Activated naive CD4-positive, alpha-beta T cell treated with anti-CD3 and anti-CD28 coated beads for 36 hours (primary cell): Measurements from ENCODE around the gene CCNA1. TPM values are rescaled to one million over a fixed set of nuclear protein-coding genes. Genes with fewer than 3 reads are reported as not detected.
A peak's percentile ranks its signal among the peaks of the same experiment; 100 is the strongest.

Experiments used
- CTCF ChIA-PET: fragments of 350-600 bp; sonication (Branson Sonifier 250); formaldehyde crosslinking; loops from one replicate; lab custom pipeline; 2021; ENCODE audit warnings: antibody characterized with exemption; lab: Charles Lee
- DNase-seq: peaks from one replicate; pipeline ENCODE4 v3.0.0-alpha.2; 2020
- H3K27ac Mint-ChIP-seq: one replicate; pipeline ENCODE4 v1.8.0; 2021; ENCODE audit warnings: mild to moderate bottlenecking, mixed read lengths
- H3K27me3 Mint-ChIP-seq: one replicate; pipeline ENCODE4 v1.8.0; 2021; ENCODE audit warnings: low read depth, mixed read lengths
- H3K36me3 Mint-ChIP-seq: one replicate; pipeline ENCODE4 v1.8.0; 2021; ENCODE audit warnings: low read depth, mixed read lengths
- H3K4me1 Mint-ChIP-seq: one replicate; pipeline ENCODE4 v1.8.0; 2021; ENCODE audit warnings: low read depth, mixed read lengths
- H3K4me3 Mint-ChIP-seq: one replicate; pipeline ENCODE4 v1.8.0; 2021; ENCODE audit warnings: mild to moderate bottlenecking, moderate library complexity, mixed read lengths
- H3K9me3 Mint-ChIP-seq: one replicate; pipeline ENCODE4 v1.8.0; 2021; ENCODE audit warnings: mixed read lengths
- intact Hi-C: fragments of 100-400 bp; cut with micrococcal nuclease; formaldehyde crosslinking; loops from one replicate; pipeline ENCODE4 v1.15.1; 2023
- total RNA-seq, 2 experiments: library from RNA; stranded (reverse); gene quantifications; one replicate each; pipeline ENCODE4 v1.2.3, GENCODE V29; 2021

CCNA1 gene
- total RNA-seq, 2 experiments from 2014 or later: 0.17 to 0.59 TPM

- H3K27me3 Mint-ChIP-seq: peaks cover 10% of the 10 kb centered on the region
- no peaks in the 10 kb centered on the region for H3K4me1 Mint-ChIP-seq
- intact Hi-C loops: no loop called here
- CTCF ChIA-PET: no interaction called here
- H3K36me3 Mint-ChIP-seq: no peaks in the 10 kb centered on the region
- H3K4me3 Mint-ChIP-seq: no peak overlapping the region
- DNase-seq: no peak
- no peaks in the 10 kb centered on the region for H3K9me3 Mint-ChIP-seq
- no peak overlapping the region for H3K27ac Mint-ChIP-seq
Observed at GRCh38 chr13:36456577-36456976, 24.3 kb downstream of the CCNA1 start.

- H3K27me3 Mint-ChIP-seq: peaks cover 2% of the 10 kb centered on the region
- no peak overlapping the region for H3K27ac Mint-ChIP-seq
- no peak overlapping the region for H3K4me3 Mint-ChIP-seq
- no peaks in the 10 kb centered on the region for H3K36me3 Mint-ChIP-seq
- no peak for DNase-seq
- intact Hi-C loops: no loop called here
- no peaks in the 10 kb centered on the region for H3K9me3 Mint-ChIP-seq
- no peaks in the 10 kb centered on the region for H3K4me1 Mint-ChIP-seq
- CTCF ChIA-PET: no interaction called here
Observed at GRCh38 chr13:36461506-36461905, 29.2 kb downstream of the CCNA1 start.

GRCh38 chr13:36475468-36475867 is 43.2 kb downstream of the CCNA1 start:
- peak; percentile 5 for DNase-seq
- CTCF ChIA-PET: no interaction called here
- Mint-ChIP-seq H3K27me3 (peaks cover 10% of the 10 kb centered on the region), H3K4me3 (no peak overlapping the region), H3K36me3 (peaks cover 1% of the 10 kb centered on the region), H3K27ac (no peak overlapping the region), H3K4me1 (no peaks in the 10 kb centered on the region), H3K9me3 (peaks cover 7% of the 10 kb centered on the region)
- intact Hi-C loops: no loop called here

- H3K4me1 Mint-ChIP-seq: no peaks in the 10 kb centered on the region
- H3K36me3 Mint-ChIP-seq: peaks cover 1% of the 10 kb centered on the region
Observed at GRCh38 chr13:36476661-36477060, 44.4 kb downstream of the CCNA1 start.

GRCh38 chr13:36480726-36481427 is 48.6 kb downstream of the CCNA1 start:
- intact Hi-C loops: no loop called here
- peaks cover 3% of the 10 kb centered on the region for H3K27me3 Mint-ChIP-seq
- no peak overlapping the region for H3K27ac Mint-ChIP-seq
- no peak for DNase-seq
- peaks cover 1% of the 10 kb centered on the region for H3K36me3 Mint-ChIP-seq
- no peaks in the 10 kb centered on the region for H3K4me1 Mint-ChIP-seq
- peaks cover 16% of the 10 kb centered on the region for H3K9me3 Mint-ChIP-seq
- CTCF ChIA-PET: no interaction called here
- H3K4me3 Mint-ChIP-seq: no peak overlapping the region

More at GRCh38 chr13:36476661-36477060, 44.4 kb downstream of the CCNA1 start:
- H3K9me3 Mint-ChIP-seq: peaks cover 14% of the 10 kb centered on the region
- peaks cover 9% of the 10 kb centered on the region for H3K27me3 Mint-ChIP-seq
- no peak overlapping the region for H3K27ac Mint-ChIP-seq
- intact Hi-C loops: no loop called here
- no peak for DNase-seq
- CTCF ChIA-PET: no interaction called here
- H3K4me3 Mint-ChIP-seq: no peak overlapping the region

GRCh38 chr13:36490055-36490454 is 57.8 kb downstream of the CCNA1 start:
- no peaks in the 10 kb centered on the region for H3K4me1 Mint-ChIP-seq
- CTCF ChIA-PET: no interaction called here
- peaks cover 13% of the 10 kb centered on the region for H3K27me3 Mint-ChIP-seq
- intact Hi-C loops: no loop called here
- H3K36me3 Mint-ChIP-seq: no peaks in the 10 kb centered on the region
- H3K9me3 Mint-ChIP-seq: no peaks in the 10 kb centered on the region
- no peak overlapping the region for H3K4me3 Mint-ChIP-seq
- DNase-seq: no peak
- H3K27ac Mint-ChIP-seq: no peak overlapping the region

Other genes starting within 250 kb of the CCNA1 start
- gene SOHLH2, start 217.9 kb upstream of the CCNA1 start, total RNA-seq: not detected
- 1 to 10 TPM in 1 of 2 experiments, under 1 TPM in 1; 0.50 to 1.0 TPM for gene CCDC169, start 134.7 kb upstream of the CCNA1 start, total RNA-seq
- 10 to 100 TPM; 12.5 to 17.0 TPM for gene SPART, start 86.1 kb upstream of the CCNA1 start, total RNA-seq
- gene SERTM1, start 241.5 kb downstream of the CCNA1 start, total RNA-seq: not detected